WERI-Rb-1 (cell line): ENCODE data around the gene UNC80.
"Not testable (repeated sequence)": the region's sequence is repeated elsewhere in the genome, so short reads cannot be mapped to it uniquely, and the experiment has no call there.

Source experiments
- DNase-seq: peaks from one replicate; pipeline ENCODE4 v3.0.0-alpha.2; 2020
- H3K27ac ChIP-seq: fragments of 250-450 bp; sonication (Bioruptor Pico); 2 replicates; pipeline ENCODE4 v1.5.1; 2020; ENCODE audit warnings: mild to moderate bottlenecking, moderate library complexity
- H3K27me3 ChIP-seq: fragments of 250-450 bp; sonication (Bioruptor Pico); 2 replicates; pipeline ENCODE4 v1.5.1; 2021; ENCODE audit warnings: mild to moderate bottlenecking, low read depth, moderate library complexity; ENCODE audit not compliant: insufficient read depth, severe bottlenecking
- H3K36me3 ChIP-seq: fragments of 250-450 bp; sonication (Bioruptor Pico); 2 replicates; pipeline ENCODE4 v1.5.1; 2020; ENCODE audit warnings: mild to moderate bottlenecking, moderate library complexity
- H3K4me3 ChIP-seq: 2 replicates; pipeline ENCODE4 v1.5.1; 2011; ENCODE audit warnings: low read depth, mild to moderate bottlenecking, control low read depth, low read length
- H3K9me3 ChIP-seq: fragments of 250-450 bp; sonication (Bioruptor Pico); 2 replicates; pipeline ENCODE4 v1.5.1; 2021; ENCODE audit warnings: mild to moderate bottlenecking, moderate library complexity; ENCODE audit not compliant: severe bottlenecking
- TF ChIP-seq, protein P1 (sequence below): IDR thresholded peaks from 2 replicates; pipeline ENCODE4 v1.5.1; 2011; ENCODE audit warnings: low read depth, mild to moderate bottlenecking, control low read depth, inconsistent platforms, low read length

Gene UNC80

GRCh38 chr2:209790066-209790728 lies 18.6 kb downstream of the UNC80 start:
- no peak overlapping the region for H3K27ac ChIP-seq
- DNase-seq: no peak
- H3K9me3 ChIP-seq: no peaks in the 10 kb centered on the region
- H3K4me3 ChIP-seq: no peak overlapping the region
- TF ChIP-seq, protein P1, sequence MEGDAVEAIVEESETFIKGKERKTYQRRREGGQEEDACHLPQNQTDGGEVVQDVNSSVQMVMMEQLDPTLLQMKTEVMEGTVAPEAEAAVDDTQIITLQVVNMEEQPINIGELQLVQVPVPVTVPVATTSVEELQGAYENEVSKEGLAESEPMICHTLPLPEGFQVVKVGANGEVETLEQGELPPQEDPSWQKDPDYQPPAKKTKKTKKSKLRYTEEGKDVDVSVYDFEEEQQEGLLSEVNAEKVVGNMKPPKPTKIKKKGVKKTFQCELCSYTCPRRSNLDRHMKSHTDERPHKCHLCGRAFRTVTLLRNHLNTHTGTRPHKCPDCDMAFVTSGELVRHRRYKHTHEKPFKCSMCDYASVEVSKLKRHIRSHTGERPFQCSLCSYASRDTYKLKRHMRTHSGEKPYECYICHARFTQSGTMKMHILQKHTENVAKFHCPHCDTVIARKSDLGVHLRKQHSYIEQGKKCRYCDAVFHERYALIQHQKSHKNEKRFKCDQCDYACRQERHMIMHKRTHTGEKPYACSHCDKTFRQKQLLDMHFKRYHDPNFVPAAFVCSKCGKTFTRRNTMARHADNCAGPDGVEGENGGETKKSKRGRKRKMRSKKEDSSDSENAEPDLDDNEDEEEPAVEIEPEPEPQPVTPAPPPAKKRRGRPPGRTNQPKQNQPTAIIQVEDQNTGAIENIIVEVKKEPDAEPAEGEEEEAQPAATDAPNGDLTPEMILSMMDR: no peak
- H3K36me3 ChIP-seq: no peaks in the 10 kb centered on the region; the same call in 1 of the 2 replicates
- H3K27me3 ChIP-seq: no peaks in the 10 kb centered on the region

GRCh38 chr2:209791151-209791550 lies 19.5 kb downstream of the UNC80 start:
- Histone ChIP-seq H3K27me3 (no peaks in the 10 kb centered on the region), H3K4me3 (no peak overlapping the region), H3K27ac (no peak overlapping the region), H3K36me3 (no peaks in the 10 kb centered on the region; the same call in 1 of the 2 replicates), H3K9me3 (no peaks in the 10 kb centered on the region)
- TF ChIP-seq, protein P1: no peak
- DNase-seq: no peak

- H3K9me3 ChIP-seq, H3K36me3 ChIP-seq, H3K27me3 ChIP-seq, DNase-seq, H3K27ac ChIP-seq, H3K4me3 ChIP-seq: not testable (repeated sequence)
These were observed 23.8 kb downstream of the UNC80 start for GRCh38 chr2:209795425-209795824.

- H3K4me3 ChIP-seq: no peak overlapping the region
- H3K27ac ChIP-seq: no peak overlapping the region
- TF ChIP-seq, protein P1: no peak
- H3K27me3 ChIP-seq: no peaks in the 10 kb centered on the region
- no peak for DNase-seq
- H3K36me3 ChIP-seq: no peaks in the 10 kb centered on the region
- no peaks in the 10 kb centered on the region for H3K9me3 ChIP-seq
These were observed 33.7 kb downstream of the UNC80 start for GRCh38 chr2:209805351-209805750.

DNA sequence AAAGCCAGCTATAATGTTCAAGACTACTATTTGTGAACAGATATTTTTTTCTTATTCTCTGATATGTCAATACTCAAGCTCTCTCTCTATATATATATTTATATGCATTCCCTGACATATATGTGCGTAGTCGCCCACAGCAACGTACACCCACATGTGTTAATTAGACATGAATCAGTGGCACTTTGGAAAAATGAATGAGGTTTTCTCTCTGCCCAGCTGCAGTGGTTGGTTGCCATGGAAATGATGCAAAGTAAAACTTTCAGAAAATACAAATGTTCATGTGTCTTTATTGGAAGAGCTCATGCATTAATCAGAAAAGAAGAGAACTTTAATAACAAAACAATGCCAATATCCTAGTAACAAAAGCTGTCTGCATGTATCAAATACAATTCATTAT lies 34.7 kb downstream of the UNC80 start:
- Histone ChIP-seq H3K27me3 (no peaks in the 10 kb centered on the region), H3K27ac (no peak overlapping the region), H3K4me3 (no peak overlapping the region), H3K9me3 (no peaks in the 10 kb centered on the region), H3K36me3 (no peaks in the 10 kb centered on the region)
- DNase-seq: no peak
- TF ChIP-seq, protein P1: no peak

DNA sequence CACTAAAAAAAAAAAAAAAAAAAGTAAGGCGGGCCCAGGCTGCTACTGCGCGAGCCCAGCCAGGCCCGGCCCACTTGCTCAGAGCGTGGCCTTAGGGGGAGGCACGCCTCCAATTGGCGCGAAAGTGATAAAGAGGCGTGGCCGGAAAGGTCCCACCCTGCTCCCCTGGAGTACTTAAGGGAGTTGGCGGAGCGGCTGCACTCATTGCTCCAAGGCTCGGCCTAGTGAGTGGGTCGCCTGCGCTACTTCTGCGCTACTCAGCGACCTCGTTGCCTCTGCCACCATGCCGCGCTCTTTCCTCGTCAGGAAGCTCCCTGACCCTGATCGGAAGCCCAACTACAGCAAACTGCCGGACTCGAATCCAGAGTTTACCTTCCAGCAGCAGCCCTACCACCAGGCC lies 36.9 kb downstream of the UNC80 start:
- TF ChIP-seq, protein P1: no peak
- no peak for DNase-seq
- no peaks in the 10 kb centered on the region for H3K36me3 ChIP-seq
- no peaks in the 10 kb centered on the region for H3K27me3 ChIP-seq
- H3K9me3 ChIP-seq: no peaks in the 10 kb centered on the region
- no peak overlapping the region for H3K4me3 ChIP-seq
- no peak overlapping the region for H3K27ac ChIP-seq
